OCI-LY3 (cell line): ENCODE results near the gene CPAMD8.

Experiments used
- EZH2phosphoT487 ChIP-seq: fragments of 200-600 bp; shearing (Covaris generic); IDR thresholded peaks from 2 replicates; pipeline ENCODE4 v1.6.1; 2018; ENCODE audit warnings: antibody characterized with exemption, mixed run types, low read depth
- TF ChIP-seq, protein P1 (sequence below): fragments of 200-600, 300-600 bp; sonication (generic); IDR thresholded peaks from 2 replicates; pipeline ENCODE4 v1.5.1; 2014; ENCODE audit warnings: antibody characterized with exemption, low read length, low read depth

DNA sequence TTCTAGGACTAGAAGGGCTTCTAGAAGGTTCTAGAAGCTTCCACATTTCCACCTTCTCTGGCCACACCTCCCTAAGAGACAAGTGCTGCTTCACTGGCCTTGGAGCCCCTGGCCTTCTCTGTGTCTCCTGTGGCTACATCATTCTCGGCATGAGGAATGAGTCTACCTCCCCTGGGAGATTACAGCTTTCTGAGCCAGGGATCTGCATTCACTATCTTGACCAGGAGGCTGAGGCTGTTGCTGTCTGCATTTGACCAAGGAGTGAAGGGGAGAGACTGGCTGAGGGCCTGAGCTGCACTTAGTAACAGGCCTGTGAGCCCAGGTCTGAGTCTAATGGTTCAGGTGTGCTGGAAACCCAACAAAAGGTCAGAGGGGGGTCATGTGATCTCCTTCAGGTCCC lies 5.3 kb downstream of the CPAMD8 start:
- TF ChIP-seq EZH2phosphoT487, result no peak
- TF ChIP-seq, protein P1, sequence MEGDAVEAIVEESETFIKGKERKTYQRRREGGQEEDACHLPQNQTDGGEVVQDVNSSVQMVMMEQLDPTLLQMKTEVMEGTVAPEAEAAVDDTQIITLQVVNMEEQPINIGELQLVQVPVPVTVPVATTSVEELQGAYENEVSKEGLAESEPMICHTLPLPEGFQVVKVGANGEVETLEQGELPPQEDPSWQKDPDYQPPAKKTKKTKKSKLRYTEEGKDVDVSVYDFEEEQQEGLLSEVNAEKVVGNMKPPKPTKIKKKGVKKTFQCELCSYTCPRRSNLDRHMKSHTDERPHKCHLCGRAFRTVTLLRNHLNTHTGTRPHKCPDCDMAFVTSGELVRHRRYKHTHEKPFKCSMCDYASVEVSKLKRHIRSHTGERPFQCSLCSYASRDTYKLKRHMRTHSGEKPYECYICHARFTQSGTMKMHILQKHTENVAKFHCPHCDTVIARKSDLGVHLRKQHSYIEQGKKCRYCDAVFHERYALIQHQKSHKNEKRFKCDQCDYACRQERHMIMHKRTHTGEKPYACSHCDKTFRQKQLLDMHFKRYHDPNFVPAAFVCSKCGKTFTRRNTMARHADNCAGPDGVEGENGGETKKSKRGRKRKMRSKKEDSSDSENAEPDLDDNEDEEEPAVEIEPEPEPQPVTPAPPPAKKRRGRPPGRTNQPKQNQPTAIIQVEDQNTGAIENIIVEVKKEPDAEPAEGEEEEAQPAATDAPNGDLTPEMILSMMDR, result no peak
